Mucosa of descending colon (tissue), 3 donors: ENCODE results near the gene TTC17. TPM values are rescaled to one million over a fixed set of nuclear protein-coding genes. Genes with fewer than 3 reads are reported as not detected.

Experiments used
- ATAC-seq: fragments of 200-7000 bp; cut with Tn5 transposase; one replicate; pipeline ENCODE4 v1.9.1; 2020; ENCODE audit warnings: mild to moderate bottlenecking, moderate library complexity
- DNase-seq, 3 donors: peaks; one replicate each; pipeline ENCODE4 v3.0.0-alpha.2; 2020
- H3K36me3 ChIP-seq: fragments of 200-600 bp; one replicate; pipeline ENCODE4 v1.8.0; 2021; ENCODE audit warnings: low read depth, mild to moderate bottlenecking
- H3K4me1 ChIP-seq: fragments of 200-600 bp; one replicate; pipeline ENCODE4 v1.8.0; 2021; ENCODE audit warnings: low read depth, mild to moderate bottlenecking
- H3K4me3 ChIP-seq: fragments of 200-600 bp; one replicate; pipeline ENCODE4 v1.8.0; 2021; ENCODE audit warnings: mild to moderate bottlenecking
- H3K9me3 ChIP-seq: fragments of 200-600 bp; one replicate; pipeline ENCODE4 v1.8.0; 2021; ENCODE audit warnings: mild to moderate bottlenecking
- intact Hi-C, 2 donors: fragments of 100-400 bp; cut with DNase I in 1 of 2; cut with micrococcal nuclease in 1 of 2; formaldehyde crosslinking; loops; one replicate each; pipeline versions ENCODE4 v1.11.0 to v1.11.1; 2022; cut with DNase I, micrococcal nuclease
- total RNA-seq, 3 donors: library from RNA; stranded (reverse); fragmentation: NEBNext Ultra II Directional in 2 of 3; extraction: Animal tissue kit (Norgen Biotek cat#: 25700) in 2 of 3; gene quantifications; one replicate each; pipeline versions ENCODE4 v1.2.1 to v1.2.4, GENCODE V29; 2021 to 2023
- TF ChIP-seq, protein P1 (sequence below): fragments of 200-600 bp; IDR thresholded peaks from one replicate; pipeline ENCODE4 v1.8.0; 2022; ENCODE audit warnings: antibody characterized with exemption, mild to moderate bottlenecking
- donor health status: DM: no; HTN: no; CAD: no; lungs with moderate emphysema.
- donor health status: DM: no; HTN: no; CAD: no.
- donor health status: DM: no; HTN: yes; CAD: no.

TTC17 gene
- total RNA-seq, 3 donors from 2014 or later = 68.3 to 100 (median 78.7) TPM

DNA sequence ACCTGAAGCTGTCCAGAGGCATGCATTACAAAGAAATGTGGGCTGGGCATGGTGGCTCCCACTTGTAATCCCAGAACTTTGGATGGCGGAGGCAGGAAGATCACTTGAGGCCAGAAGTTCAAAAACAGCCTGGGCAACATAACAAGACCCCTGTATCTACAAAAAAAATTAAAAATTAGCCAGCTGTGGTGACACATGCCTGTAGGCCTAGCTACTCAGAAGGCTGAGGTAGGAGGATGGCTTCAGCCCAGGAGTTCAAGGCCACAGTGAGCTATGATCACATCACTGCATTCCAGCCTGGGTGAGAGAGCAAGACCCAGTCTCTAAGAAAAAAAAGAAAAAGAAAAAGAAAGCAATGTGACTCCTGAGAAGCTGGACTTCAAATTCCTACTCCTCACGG lies 183.3 kb downstream of the TTC17 start:
- Histone ChIP-seq H3K36me3 (no peaks in the 10 kb centered on the region), H3K4me1 (no peaks in the 10 kb centered on the region), H3K9me3 (no peaks in the 10 kb centered on the region), H3K4me3 (no peak overlapping the region)
- DNase-seq (no peak), ATAC-seq (no peak)
- intact Hi-C loops = no loop called here
- TF ChIP-seq, protein P1, sequence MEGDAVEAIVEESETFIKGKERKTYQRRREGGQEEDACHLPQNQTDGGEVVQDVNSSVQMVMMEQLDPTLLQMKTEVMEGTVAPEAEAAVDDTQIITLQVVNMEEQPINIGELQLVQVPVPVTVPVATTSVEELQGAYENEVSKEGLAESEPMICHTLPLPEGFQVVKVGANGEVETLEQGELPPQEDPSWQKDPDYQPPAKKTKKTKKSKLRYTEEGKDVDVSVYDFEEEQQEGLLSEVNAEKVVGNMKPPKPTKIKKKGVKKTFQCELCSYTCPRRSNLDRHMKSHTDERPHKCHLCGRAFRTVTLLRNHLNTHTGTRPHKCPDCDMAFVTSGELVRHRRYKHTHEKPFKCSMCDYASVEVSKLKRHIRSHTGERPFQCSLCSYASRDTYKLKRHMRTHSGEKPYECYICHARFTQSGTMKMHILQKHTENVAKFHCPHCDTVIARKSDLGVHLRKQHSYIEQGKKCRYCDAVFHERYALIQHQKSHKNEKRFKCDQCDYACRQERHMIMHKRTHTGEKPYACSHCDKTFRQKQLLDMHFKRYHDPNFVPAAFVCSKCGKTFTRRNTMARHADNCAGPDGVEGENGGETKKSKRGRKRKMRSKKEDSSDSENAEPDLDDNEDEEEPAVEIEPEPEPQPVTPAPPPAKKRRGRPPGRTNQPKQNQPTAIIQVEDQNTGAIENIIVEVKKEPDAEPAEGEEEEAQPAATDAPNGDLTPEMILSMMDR = no peak

DNA sequence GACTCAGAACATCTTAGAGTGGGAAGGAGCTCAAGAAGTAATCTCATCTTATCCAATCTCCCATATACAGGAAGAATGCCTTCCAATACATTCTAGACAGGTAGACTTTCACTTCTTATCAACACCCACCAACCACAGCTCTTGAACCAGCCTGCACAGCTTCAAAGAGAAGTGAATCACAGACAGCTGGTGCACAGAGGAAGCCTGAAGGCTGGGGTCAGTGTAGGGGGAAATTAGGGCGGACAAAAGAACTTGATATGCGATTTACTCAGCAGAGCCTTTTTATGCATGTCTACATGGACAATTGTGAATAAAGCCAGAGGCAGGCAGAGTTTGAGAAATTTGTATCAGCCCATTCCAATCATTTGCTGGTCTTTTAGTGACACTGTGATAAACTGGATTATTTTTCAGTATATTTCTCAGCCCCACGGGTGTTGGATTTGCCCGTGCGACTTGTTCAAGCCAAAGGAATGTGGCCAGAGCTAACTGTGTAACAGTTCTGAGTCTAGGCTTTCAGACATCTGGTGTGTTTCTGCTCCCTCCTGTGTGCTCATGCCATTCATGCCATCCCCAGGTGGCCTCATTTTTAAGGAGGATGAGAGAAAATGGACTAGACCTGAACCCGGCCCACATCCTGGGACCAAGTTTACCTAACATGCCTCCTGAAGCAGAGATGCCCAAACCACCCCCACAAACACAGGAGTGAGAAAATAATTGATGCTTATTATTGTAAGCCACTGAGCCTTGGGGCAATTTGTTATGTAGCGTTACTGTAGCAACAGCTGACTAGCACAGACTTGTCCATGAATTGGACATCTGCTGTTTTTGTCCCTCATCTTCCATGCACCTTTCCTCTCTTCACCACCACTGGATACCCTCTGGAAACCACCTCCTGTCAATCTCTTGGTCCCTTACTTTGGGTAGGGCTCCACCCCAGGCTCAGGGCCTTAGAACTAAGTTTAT lies 184.3 kb downstream of the TTC17 start:
- ATAC-seq = no peak
- H3K36me3 ChIP-seq = no peaks in the 10 kb centered on the region

More for the DNA sequence above, 184.3 kb downstream of the TTC17 start:
- intact Hi-C loops = no loop called here
- H3K4me1 ChIP-seq = peaks cover 3% of the 10 kb centered on the region
- H3K4me3 ChIP-seq = no peak overlapping the region
- H3K9me3 ChIP-seq = no peaks in the 10 kb centered on the region
- DNase-seq = no peak
- TF ChIP-seq, protein P1 = no peak

Other genes starting within 250 kb of the TTC17 start
- 10 to 100 TPM; 70.9 to 88.5 (median 78.9) TPM for gene API5, start 46.9 kb upstream of the TTC17 start, total RNA-seq